GM19324 (cell line): Measurements from ENCODE around the gene SYK.

Source experiments
- ATAC-seq: cut with Tn5 transposase; IDR thresholded peaks from one replicate; pipeline ENCODE4 v1.9.1; 2021; ENCODE audit warnings: mild to moderate bottlenecking, moderate library complexity; ENCODE audit not compliant: unreplicated experiment, low FRiP score

The SYK gene

GRCh38 chr9:90846770-90847419 is 45.3 kb downstream of the SYK start:
- no peak for ATAC-seq

GRCh38 chr9:90847971-90848370 is 46.4 kb downstream of the SYK start:
- no peak for ATAC-seq

GRCh38 chr9:90848866-90849265 is 47.2 kb downstream of the SYK start:
- no peak for ATAC-seq

- no peak for ATAC-seq
Observed at GRCh38 chr9:90851444-90851843, 49.8 kb downstream of the SYK start.

GRCh38 chr9:90853945-90854344 is 52.3 kb downstream of the SYK start:
- no peak for ATAC-seq

- no peak for ATAC-seq
Observed at GRCh38 chr9:90854637-90855175, 53.1 kb downstream of the SYK start.

- no peak for ATAC-seq
Observed at GRCh38 chr9:90855208-90855902, 53.7 kb downstream of the SYK start.

GRCh38 chr9:90857091-90857490 is 55.5 kb downstream of the SYK start:
- no peak for ATAC-seq

- no peak for ATAC-seq
Observed at GRCh38 chr9:90857855-90858254, 56.2 kb downstream of the SYK start.

- no peak for ATAC-seq
Observed at GRCh38 chr9:90858457-90858901, 56.9 kb downstream of the SYK start.

GRCh38 chr9:90860382-90860781 is 58.8 kb downstream of the SYK start:
- ATAC-seq = no peak

- no peak for ATAC-seq
Observed at GRCh38 chr9:90860826-90861225, 59.2 kb downstream of the SYK start.

- no peak for ATAC-seq
Observed at GRCh38 chr9:90861380-90861779, 59.8 kb downstream of the SYK start.

GRCh38 chr9:90861826-90862740 is 60.5 kb downstream of the SYK start:
- no peak for ATAC-seq

GRCh38 chr9:90864779-90865178 is 63.2 kb downstream of the SYK start:
- ATAC-seq = no peak

GRCh38 chr9:90867101-90867500 is 65.5 kb downstream of the SYK start:
- no peak for ATAC-seq

- no peak for ATAC-seq
Observed at GRCh38 chr9:90868555-90868954, 66.9 kb downstream of the SYK start.

GRCh38 chr9:90869361-90869760 is 67.7 kb downstream of the SYK start:
- no peak for ATAC-seq

- ATAC-seq = no peak
Observed at GRCh38 chr9:90870621-90871326, 69.2 kb downstream of the SYK start.

- ATAC-seq = no peak
Observed at GRCh38 chr9:90871327-90871935, 69.8 kb downstream of the SYK start.
